Measurements from ENCODE around the gene NMD3. TPM values are rescaled to one million over a fixed set of nuclear protein-coding genes. Genes with fewer than 3 reads are reported as not detected.
"Not testable (repeated sequence)": the region's sequence is repeated elsewhere in the genome, so short reads cannot be mapped to it uniquely, and the experiment has no call there.

The NMD3 gene
- total RNA-seq, 4 donors from 2014 or later: 35.0 to 54.4 (median 39.1) TPM

DNA sequence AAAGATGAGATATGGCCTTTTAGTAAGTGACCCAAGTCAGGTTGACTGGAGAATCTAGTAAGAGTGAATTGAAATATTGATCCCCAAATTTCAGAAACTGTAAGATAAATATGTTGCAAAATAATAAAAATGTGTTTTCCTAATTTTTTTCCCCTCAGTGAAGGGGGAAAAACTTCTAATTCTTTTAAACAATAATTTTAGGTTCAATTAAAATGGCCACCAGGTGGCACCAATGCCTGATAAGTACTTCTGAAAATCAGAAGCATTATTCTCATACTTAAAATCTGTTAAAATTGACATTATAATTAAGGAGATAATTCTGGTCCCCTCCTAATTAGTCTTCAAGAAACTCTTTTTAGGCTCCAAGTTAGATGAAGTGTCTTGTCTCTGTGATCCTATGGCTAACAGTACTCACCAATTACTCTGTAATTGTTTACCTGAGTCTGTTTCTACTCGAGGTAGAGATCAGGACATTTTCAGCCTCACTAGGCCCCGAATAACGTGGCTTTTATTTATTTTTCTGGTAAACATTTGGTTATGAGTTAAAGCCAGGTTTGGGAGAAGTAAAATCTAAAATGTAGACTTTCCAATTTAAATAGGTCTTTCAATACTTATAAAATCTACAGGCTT is 52.6 kb downstream of the NMD3 start:
- Histone ChIP-seq H3K9me3 (no peaks in the 10 kb centered on the region), H3K27ac (no peak overlapping the region), H3K27me3 (no peaks in the 10 kb centered on the region), H3K4me3 (replicated peaks in 1 of 3) (no peak overlapping the region), H3K4me1 (no peaks in the 10 kb centered on the region), H3K36me3 (no peaks in the 10 kb centered on the region)
- 55 to 64% methylated on average over 3 of the region's 3 CpGs for WGBS, 2 donors
- TF ChIP-seq POLR2A (IDR thresholded peaks at IDR 0.05): no peak
- peak; percentile 19 to 67 (median 50) for TF ChIP-seq CTCF (IDR thresholded peaks at IDR 0.05)
- intact Hi-C loops (cut with DNase I): loop anchor here (2.0 kb wide), 1 partner anchor 151 kb away; no protein-coding TSS in a partner anchor
- peak; percentile 13 to 30 for DNase-seq

DNA sequence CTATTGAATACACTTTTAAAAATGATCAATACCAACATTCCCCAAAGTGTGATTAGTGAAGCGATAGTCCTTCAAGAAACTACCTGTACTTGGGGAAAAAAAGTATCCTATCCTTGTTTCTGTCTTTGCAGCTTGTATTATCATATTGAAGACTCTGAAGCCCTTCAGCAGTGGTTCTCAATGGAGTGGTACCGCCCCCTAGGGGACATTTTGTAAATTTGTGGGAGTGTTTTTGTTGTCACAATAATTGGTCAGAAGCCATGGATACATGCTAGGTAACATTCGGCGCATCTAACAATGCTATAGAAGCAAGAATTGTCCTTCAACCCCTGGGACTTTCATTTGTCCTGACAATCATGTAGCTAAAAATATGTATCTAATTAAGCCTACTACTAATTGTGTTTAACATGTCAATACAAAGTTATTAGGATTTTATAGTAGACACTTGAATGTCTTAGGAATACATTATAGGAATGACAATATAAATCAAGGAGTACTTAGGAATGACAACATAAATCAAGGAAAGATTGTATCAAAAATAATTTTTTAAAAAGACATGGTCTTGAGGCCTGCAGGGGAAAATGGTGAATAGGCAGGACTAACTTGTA is 53.7 kb downstream of the NMD3 start:
- Histone ChIP-seq H3K4me3 (replicated peaks in 1 of 3) (no peak overlapping the region), H3K27ac (no peak overlapping the region), H3K9me3 (no peaks in the 10 kb centered on the region), H3K36me3 (no peaks in the 10 kb centered on the region), H3K27me3 (no peaks in the 10 kb centered on the region), H3K4me1 (no peaks in the 10 kb centered on the region)
- intact Hi-C loops (cut with DNase I): loop anchor here (2.0 kb wide), 1 partner anchor 150 kb away; no protein-coding TSS in a partner anchor
- DNase-seq: peak; percentile 9
- TF ChIP-seq CTCF (IDR thresholded peaks at IDR 0.05) (peak in 4 of 6 experiments; percentile 21 to 48 (median 34)), POLR2A (IDR thresholded peaks at IDR 0.05) (no peak)
- 67 to 74% methylated on average over 4 of the region's 4 CpGs for WGBS, 2 donors

- Histone ChIP-seq H3K36me3 (no peaks in the 10 kb centered on the region), H3K4me1 (no peaks in the 10 kb centered on the region), H3K27ac (no peak overlapping the region), H3K9me3 (no peaks in the 10 kb centered on the region), H3K4me3 (replicated peaks in 1 of 3) (no peak overlapping the region), H3K27me3 (no peaks in the 10 kb centered on the region)
- TF ChIP-seq CTCF (IDR thresholded peaks at IDR 0.05) (no peak), POLR2A (IDR thresholded peaks at IDR 0.05) (no peak)
- WGBS, 2 donors: 100% methylated on average over 2 of the region's 2 CpGs
- no peak for DNase-seq
- intact Hi-C loops (cut with DNase I): loop anchor here (2.0 kb wide), 1 partner anchor 149 kb away; no protein-coding TSS in a partner anchor
Observed at GRCh38 chr3:161275919-161276318, 54.8 kb downstream of the NMD3 start.

GRCh38 chr3:161282387-161282786 is 61.3 kb downstream of the NMD3 start:
- H3K4me3 ChIP-seq (replicated peaks in 1 of 3); H3K27me3 ChIP-seq; H3K9me3 ChIP-seq; intact Hi-C loops (cut with DNase I); H3K36me3 ChIP-seq; DNase-seq; H3K27ac ChIP-seq; H3K4me1 ChIP-seq: not testable (repeated sequence)
- 94 to 97% methylated on average over 4 of the region's 4 CpGs for WGBS, 2 donors

DNA sequence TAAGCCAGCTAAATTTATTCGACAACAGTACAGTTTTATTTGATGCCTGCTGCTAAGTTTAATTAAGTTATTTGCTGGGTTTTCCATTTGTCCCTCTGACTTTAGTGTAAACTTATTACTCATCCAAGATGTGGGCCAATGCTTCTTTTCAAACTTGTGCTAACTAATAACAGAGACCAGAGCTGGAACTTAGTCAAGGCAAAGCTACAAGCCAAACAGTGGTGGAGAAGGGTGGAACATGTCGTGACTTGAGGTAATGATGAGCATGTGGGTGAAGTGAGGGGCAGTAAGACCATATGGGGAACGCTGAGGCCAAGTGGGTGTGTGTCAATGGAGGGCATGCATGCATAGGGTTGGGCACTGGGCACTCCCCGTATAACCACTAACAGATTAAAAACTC is 63.9 kb downstream of the NMD3 start:
- Histone ChIP-seq H3K4me3 (replicated peaks in 1 of 3) (no peak overlapping the region), H3K4me1 (no peaks in the 10 kb centered on the region), H3K9me3 (no peaks in the 10 kb centered on the region), H3K27me3 (no peaks in the 10 kb centered on the region), H3K27ac (no peak overlapping the region), H3K36me3 (no peaks in the 10 kb centered on the region)
- WGBS, 2 donors: 82 to 88% methylated on average over 4 of the region's 4 CpGs
- intact Hi-C loops (cut with DNase I): no loop called here
- TF ChIP-seq POLR2A (IDR thresholded peaks at IDR 0.05) (no peak), CTCF (IDR thresholded peaks at IDR 0.05) (no peak)
- DNase-seq: no peak
